Measurements from ENCODE around the gene TPPP.
"Not testable (repeated sequence)": the region's sequence is repeated elsewhere in the genome, so short reads cannot be mapped to it uniquely, and the experiment has no call there.

The TPPP gene

GRCh38 chr5:694042-694431 lies 885 bp upstream of the TPPP start:
- not testable (repeated sequence) for DNase-seq (ENCODE audit: low read depth in 2 of 2)

DNA sequence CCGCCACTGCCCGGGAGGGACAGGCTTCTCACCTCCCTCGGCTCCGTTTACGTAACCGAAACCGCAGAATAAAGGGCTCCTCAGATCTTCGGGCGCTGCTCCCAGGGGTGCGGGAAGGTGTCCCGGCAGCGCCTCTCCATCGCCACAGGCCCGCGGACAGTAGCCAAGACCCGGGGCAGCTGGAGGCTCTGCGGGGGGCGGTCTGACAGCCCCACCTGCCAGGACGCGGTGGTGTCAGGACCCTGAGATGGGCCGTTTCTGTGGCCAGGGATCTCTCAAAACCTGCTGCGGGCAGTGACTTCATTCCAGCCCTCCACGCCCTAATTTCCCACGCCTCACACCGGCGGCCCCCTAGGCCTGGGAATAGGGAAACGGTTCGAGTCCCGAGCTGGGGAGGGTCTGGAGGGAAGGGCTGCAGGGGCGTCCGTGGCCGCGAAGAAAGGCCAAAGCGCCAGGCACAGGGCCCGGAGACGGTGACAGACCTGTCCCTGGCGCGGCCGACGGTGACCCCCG lies 567 bp downstream of the TPPP start:
- not testable (repeated sequence) for DNase-seq (ENCODE audit: low read depth in 2 of 2)

GRCh38 chr5:691817-692528 lies 1.2 kb downstream of the TPPP start:
- DNase-seq (ENCODE audit: low read depth in 2 of 2), result no peak

DNA sequence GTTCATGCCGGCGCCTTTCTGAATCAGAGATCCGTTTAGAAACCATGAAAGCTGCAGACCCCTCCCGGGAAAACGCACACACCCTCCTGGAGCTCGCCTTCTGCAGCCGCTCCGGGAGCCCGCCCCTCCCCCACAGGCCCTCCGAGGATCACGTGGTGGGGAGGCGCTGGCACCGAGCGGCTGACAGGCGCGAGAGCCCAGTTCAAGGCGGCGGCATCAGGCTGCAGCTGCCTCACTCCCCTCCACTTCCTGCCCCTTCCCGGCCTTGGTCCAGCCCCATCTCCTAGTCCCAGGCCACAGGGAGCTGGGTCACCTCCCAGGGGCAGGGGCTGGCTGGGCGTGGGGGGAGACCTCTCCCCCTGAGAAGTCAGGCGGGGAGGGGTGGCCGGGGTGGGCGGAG lies 2.1 kb downstream of the TPPP start:
- not testable (repeated sequence) for DNase-seq (ENCODE audit: low read depth in 2 of 2)

GRCh38 chr5:690293-690692 lies 2.9 kb downstream of the TPPP start:
- DNase-seq (ENCODE audit: low read depth in 2 of 2), result not testable (repeated sequence)

DNA sequence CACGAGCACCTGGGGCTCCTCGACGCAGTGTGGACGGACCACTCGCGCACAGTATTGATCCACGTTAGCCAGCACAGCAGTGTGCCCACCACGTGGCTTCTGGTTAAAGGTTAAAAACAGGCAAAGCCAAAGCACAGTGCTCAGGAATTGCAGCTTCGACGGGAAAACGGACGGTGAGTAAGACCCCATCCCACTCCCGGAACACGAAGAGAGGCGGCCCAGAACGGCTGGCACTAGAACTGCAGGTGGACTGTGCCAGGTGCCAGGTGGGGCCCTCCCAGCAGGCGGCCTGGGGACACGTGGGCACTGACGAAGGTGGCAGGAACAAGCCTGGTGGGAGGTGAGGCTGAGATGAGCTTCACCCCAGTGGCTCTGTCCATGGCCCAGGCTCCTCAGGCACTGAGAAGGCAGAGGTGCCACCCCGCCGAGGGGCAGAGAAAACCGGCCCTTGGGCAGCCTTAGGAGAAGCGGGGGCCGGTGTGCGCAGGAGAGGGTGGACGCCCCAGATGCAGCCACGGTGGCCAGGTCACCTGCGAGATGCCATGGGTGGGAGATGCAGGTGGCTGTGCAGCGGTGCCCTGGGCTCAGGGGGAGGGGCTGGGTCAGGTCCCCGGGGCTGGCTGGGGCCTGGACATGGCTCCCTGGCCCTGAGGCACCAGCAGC lies 4.7 kb downstream of the TPPP start:
- DNase-seq (ENCODE audit: low read depth in 2 of 2), result not testable (repeated sequence)

GRCh38 chr5:686936-687335 lies 6.2 kb downstream of the TPPP start:
- not testable (repeated sequence) for DNase-seq (ENCODE audit: low read depth in 2 of 2)

GRCh38 chr5:686172-686523 lies 7.0 kb downstream of the TPPP start:
- not testable (repeated sequence) for DNase-seq (ENCODE audit: low read depth in 2 of 2)

GRCh38 chr5:685262-686171 lies 7.6 kb downstream of the TPPP start:
- no peak for DNase-seq (ENCODE audit: low read depth in 2 of 2)

DNA sequence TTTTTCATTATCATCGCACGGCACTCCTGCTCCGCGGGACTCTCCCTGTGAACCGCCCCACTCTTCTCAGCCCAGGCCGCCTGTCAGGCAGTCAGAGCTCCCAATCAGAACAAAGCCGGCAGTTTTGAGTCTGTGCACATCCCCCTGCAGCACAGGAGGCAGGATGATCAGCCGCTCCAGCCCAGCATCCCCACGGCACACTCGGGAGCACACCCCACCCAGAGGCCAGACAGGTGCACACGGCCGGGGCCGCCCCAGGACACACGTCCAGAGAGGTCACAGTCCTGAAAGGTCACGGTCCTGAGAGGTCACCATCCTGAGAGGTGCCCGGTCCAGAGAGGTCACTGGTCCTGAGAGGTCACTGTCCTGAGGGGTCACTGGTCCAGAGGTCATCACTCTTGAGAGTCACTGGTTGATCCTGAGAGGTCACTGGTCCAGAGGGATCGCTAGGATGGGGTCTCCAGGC lies 8.4 kb downstream of the TPPP start:
- DNase-seq (ENCODE audit: low read depth in 2 of 2), result no peak

DNA sequence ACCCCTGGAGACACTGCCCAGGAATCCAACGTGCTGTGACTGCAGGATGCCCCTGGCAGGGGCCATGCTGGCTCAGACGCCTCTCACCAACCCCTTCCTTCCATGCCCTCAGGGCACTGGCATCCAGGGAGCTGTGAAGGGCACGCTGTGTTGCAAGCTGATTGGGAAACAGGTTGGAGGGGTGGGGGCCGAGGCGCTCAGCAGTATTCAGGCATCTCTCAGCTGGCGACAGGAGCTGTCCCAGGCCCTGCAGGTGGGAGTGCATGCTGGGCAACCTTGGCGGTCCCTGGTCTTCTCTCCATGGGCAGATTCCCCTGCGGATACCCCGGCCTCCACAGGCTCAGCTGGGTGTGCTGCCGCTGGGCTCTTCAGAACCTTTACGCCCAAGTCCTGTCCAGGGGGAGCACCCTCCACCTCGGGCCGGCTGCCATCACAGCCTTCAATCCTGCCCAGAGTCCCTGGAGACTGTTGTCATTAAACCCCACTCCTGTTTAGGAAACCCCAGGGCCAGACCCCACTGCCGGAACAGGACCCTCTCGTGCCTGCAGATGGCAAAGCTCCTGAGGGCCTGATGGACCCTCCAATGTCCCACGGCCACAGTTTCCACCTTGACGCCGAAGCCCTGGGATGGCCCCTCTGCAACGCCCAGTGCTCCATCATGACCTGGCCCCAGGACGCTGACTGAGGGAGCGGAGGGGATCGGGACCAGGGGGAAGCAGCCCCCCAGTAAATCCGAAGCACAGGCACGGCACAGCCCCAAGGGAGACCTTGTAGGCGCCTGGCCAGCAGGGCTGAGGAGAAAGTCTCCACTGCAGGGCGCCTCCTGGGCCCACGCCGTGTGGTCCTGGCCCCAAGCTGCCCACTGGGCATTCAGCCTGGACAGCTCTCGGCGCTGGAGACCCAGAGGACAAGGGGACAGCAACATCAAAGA lies 9.3 kb downstream of the TPPP start:
- DNase-seq (ENCODE audit: low read depth in 2 of 2), result no peak

- not testable (repeated sequence) for DNase-seq (ENCODE audit: low read depth in 2 of 2)
These were observed 10.3 kb downstream of the TPPP start for GRCh38 chr5:682651-683358.

DNA sequence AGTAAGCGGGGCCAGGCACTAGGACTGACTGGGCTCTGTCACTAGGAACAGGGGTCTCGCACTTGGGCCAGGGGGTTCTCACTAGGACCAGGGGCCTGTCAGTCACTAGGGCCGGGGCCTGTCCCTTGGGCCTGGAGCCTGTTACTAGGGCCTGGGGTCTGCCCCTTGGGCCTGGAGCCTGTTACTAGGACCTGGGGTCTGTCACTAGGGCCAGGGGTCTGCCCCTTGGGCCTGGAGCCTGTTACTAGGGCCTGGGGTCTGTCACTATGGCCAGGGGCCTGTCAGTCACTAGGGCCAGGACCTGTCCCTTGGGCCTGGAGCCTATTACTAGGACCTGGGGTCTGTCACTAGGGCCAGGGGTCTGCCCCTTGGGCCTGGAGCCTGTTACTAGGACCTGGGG lies 10.9 kb downstream of the TPPP start:
- not testable (repeated sequence) for DNase-seq (ENCODE audit: low read depth in 2 of 2)

DNA sequence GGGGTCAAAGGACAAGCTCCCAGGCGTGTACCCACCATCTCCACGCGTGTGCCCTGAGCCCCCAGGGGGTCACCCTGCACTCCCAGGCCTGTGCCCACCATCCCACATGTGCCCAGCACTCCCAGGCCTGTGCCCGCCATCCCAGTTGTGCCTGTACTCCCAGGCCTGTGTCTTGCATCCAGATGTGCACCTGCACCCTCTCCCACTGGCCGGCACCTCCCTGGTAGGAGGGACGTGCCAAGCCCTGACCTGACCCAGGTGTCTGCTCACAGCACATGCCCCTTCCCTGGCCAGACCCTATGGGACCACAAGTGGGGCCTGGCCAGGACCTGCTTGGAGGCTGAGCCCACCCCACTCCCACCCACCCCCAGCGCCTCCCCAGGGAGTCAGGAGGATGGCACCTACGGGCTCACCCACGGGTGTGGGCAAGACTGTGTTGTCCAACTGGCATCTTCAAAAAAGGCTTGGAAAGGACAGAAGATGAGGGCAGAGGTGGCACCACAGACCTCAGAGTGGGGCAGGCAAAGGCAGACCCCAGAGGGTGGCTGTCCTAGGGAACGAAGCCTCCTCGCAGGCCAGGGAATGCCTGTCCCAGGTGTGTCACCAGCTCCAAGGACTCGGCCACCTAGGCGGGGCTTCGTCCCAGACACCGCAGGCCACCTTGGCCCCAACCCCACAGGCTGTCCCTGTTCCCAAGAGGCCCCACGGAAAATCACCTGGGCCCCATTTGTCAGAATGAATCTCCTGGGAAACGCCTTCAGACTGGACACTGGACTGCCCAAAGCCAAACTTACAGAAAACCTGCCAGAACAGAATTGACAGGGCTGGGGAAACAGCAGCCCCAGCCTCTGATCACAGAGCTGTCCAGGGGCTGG lies 11.6 kb downstream of the TPPP start:
- DNase-seq (ENCODE audit: low read depth in 2 of 2), result not testable (repeated sequence)

DNA sequence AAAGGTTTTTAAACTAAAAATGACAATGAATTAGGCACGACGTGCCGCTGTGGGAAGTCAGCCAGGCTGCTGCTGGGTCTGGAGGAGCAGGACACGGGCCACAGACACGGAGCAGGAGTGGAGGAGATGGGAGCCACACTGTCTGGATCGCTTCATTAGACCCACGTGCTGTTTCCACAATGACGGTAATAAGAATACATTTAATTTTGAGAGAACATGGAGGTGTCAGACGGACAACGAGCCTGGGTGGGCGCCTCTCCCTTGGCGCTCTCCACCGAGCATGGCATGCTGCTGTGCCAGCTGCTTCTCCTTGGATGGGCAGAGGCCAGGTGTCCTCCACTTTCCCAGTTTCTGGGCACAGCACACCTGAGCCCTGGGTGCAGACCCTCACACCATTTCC lies 12.3 kb downstream of the TPPP start:
- not testable (repeated sequence) for DNase-seq (ENCODE audit: low read depth in 2 of 2)

GRCh38 chr5:680118-680795 lies 12.9 kb downstream of the TPPP start:
- DNase-seq (ENCODE audit: low read depth in 2 of 2), result not testable (repeated sequence)

DNA sequence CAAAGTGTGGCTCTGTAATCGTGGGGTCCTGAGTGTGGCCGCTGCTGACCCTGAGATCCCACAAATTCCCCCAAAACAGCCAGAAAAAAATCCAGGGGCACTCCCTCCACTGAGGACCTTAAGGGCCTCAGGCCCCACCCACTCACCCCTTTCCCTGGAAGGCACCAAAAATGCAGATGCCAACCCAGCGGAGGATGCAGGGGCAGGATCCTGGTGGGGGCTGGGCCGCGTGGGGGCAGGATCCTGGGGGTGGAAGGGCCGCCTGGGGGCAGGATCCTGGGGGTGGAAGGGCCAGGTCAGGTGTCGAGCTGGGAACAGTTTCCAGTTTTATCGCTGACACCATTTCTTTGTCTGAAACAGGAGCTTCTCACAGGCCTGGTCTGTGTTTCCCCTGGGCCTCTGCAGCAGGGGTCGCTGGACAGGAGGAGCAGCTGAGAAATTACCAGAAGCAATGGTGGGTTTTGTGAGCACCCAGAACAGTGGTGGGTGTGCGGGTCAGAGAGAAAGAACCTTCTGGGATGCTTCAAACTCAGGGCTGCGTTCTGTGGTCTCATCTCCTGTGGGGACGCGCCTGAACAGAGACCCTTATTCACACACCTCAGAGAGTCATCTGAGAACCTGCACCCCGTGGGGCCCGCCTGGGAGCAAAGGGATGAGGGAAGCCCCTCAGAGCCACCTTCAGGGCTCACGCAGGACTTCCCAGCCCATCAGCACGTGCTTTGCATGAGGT lies 13.8 kb downstream of the TPPP start:
- DNase-seq (ENCODE audit: low read depth in 2 of 2), result not testable (repeated sequence)

DNA sequence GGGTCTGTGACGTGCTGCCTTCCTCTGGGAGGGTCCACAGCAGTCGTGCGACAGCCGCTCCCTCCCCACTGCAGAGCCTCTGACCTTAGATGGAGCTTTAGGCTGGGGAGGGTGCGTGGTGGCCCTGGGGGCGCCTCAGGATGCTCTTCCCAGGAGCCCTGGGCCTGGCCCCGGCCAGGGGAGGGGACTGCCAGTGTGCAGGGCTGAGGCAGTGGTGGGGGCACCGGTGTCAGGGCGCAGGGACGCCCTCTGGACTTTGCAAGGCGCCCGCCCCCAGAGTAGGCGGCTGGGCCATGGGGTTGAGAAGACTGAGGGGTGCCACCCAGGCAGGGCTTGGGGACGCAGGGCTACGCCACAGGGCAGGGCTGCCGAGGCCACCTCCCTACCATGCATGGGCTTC lies 14.6 kb downstream of the TPPP start:
- DNase-seq (ENCODE audit: low read depth in 2 of 2), result not testable (repeated sequence)
